DMS153 treated with DMSO at 0.1 percent for 48 hours (cell line): ENCODE data around the gene TUBGCP5.
"Not testable (repeated sequence)": the region's sequence is repeated elsewhere in the genome, so short reads cannot be mapped to it uniquely, and the experiment has no call there.

Source experiments
- DNase-seq: peaks from one replicate; lab custom pipeline; 2025; ENCODE audit not compliant: unreplicated experiment; lab: John Stamatoyannopoulos, UW

Gene TUBGCP5

GRCh38 chr15:23043535-23043934, 4.2 kb upstream of the TUBGCP5 start:
- not testable (repeated sequence) for DNase-seq

- not testable (repeated sequence) for DNase-seq
Measured at GRCh38 chr15:23041736-23042135, 2.4 kb upstream of the TUBGCP5 start.

GRCh38 chr15:23039917-23040281, 530 bp upstream of the TUBGCP5 start:
- DNase-seq = no peak

GRCh38 chr15:23038726-23039142, 635 bp downstream of the TUBGCP5 start:
- DNase-seq = no peak

GRCh38 chr15:23035964-23036566, 3.3 kb downstream of the TUBGCP5 start:
- no peak for DNase-seq

GRCh38 chr15:23033979-23034378, 5.4 kb downstream of the TUBGCP5 start:
- no peak for DNase-seq

GRCh38 chr15:23026218-23026617, 13.2 kb downstream of the TUBGCP5 start:
- no peak for DNase-seq

- no peak for DNase-seq
Measured at GRCh38 chr15:23022156-23022555, 17.2 kb downstream of the TUBGCP5 start.

- DNase-seq = no peak
Measured at GRCh38 chr15:23014394-23015000, 24.9 kb downstream of the TUBGCP5 start.

- DNase-seq = no peak
Measured at GRCh38 chr15:23013681-23014080, 25.7 kb downstream of the TUBGCP5 start.

- DNase-seq = not testable (repeated sequence)
Measured at GRCh38 chr15:23012616-23013015, 26.8 kb downstream of the TUBGCP5 start.

GRCh38 chr15:23003736-23004135, 35.6 kb downstream of the TUBGCP5 start:
- no peak for DNase-seq

- no peak for DNase-seq
Measured at GRCh38 chr15:23002920-23003319, 36.4 kb downstream of the TUBGCP5 start.

GRCh38 chr15:22995795-22996194, 43.6 kb downstream of the TUBGCP5 start:
- no peak for DNase-seq

GRCh38 chr15:22992024-22992326, 47.4 kb downstream of the TUBGCP5 start:
- DNase-seq = no peak

GRCh38 chr15:22989576-22990477, 49.5 kb downstream of the TUBGCP5 start:
- DNase-seq = no peak

GRCh38 chr15:22988811-22989210, 50.6 kb downstream of the TUBGCP5 start:
- DNase-seq = no peak

GRCh38 chr15:22981931-22982330, 57.4 kb downstream of the TUBGCP5 start:
- DNase-seq = not testable (repeated sequence)

GRCh38 chr15:22981051-22981840, 58.1 kb downstream of the TUBGCP5 start:
- no peak for DNase-seq

GRCh38 chr15:22980189-22981050, 58.9 kb downstream of the TUBGCP5 start, which contains the start of gene CYFIP1:
CYFIP1 (minus strand) TSS chr15:22980368; CDS start chr15:22947285, 33,083 bp downstream.
- peak; percentile 12 for DNase-seq
